H1 (cell line): ENCODE measurements around the gene GALNT4. TPM values are rescaled to one million over a fixed set of nuclear protein-coding genes. Genes with fewer than 3 reads are reported as not detected.

Source experiments
- CTCF ChIA-PET: fragments of 300-600 bp; sonication (Branson Sonifier 250); formaldehyde crosslinking; loops from one replicate; lab custom pipeline; 2021; ENCODE audit not compliant: partially characterized antibody; lab: Charles Lee
- POLR2A ChIA-PET: fragments of 300-600 bp; sonication (Branson Sonifier 250); formaldehyde crosslinking; loops from one replicate; lab custom pipeline; 2021; ENCODE audit warnings: inconsistent platforms; ENCODE audit not compliant: partially characterized antibody; lab: Charles Lee
- DNase-seq, 2 experiments: peaks; one replicate each; pipeline versions ENCODE4 v3.0.0 to v3.0.0-alpha.2; 2010 to 2022; ENCODE audit warnings: low spot score in 2 of 2, low read depth in 1 of 2, mixed read lengths in 1 of 2
- FAIRE-seq: peaks from 2 replicates; lab custom pipeline; 2011; peaks lifted over from hg19 to GRCh38; lab: Jason Lieb, UNC
- H2AFZ ChIP-seq: 2 replicates; pipeline ENCODE4 v1.8.1; 2012; ENCODE audit warnings: low read length, inconsistent platforms
- H2AK5ac ChIP-seq: 2 replicates; pipeline ENCODE4 v1.6.1; 2013; ENCODE audit warnings: low read depth, low read length
- H2BK120ac ChIP-seq: replicated peaks from 2 replicates; pipeline ENCODE3; 2013; ENCODE audit warnings: low read depth, low read length, inconsistent platforms
- H2BK12ac ChIP-seq: 2 replicates; pipeline ENCODE4 v1.6.1; 2013; ENCODE audit warnings: low read depth, low read length
- H2BK15ac ChIP-seq: 2 replicates; pipeline ENCODE4 v1.6.1; 2013; ENCODE audit warnings: low read length
- H2BK20ac ChIP-seq: 2 replicates; pipeline ENCODE4 v1.6.1; 2013; ENCODE audit warnings: low read length
- H2BK5ac ChIP-seq: 2 replicates; pipeline ENCODE4 v1.6.1; 2013; ENCODE audit warnings: low read depth, low read length
- H3K14ac ChIP-seq: 2 replicates; pipeline ENCODE4 v1.6.1; 2013; ENCODE audit warnings: inconsistent platforms; ENCODE audit not compliant: insufficient read length
- H3K18ac ChIP-seq: 2 replicates; pipeline ENCODE4 v1.6.1; 2013; ENCODE audit warnings: low read length; ENCODE audit errors: extremely low read depth
- H3K23ac ChIP-seq: 2 replicates; pipeline ENCODE4 v1.6.1; 2013; ENCODE audit warnings: inconsistent platforms; ENCODE audit not compliant: insufficient read length
- H3K23me2 ChIP-seq: 2 replicates; pipeline ENCODE4 v1.6.1; 2013; ENCODE audit warnings: low read depth, low read length
- H3K27ac ChIP-seq: 2 replicates; pipeline ENCODE4 v1.6.1; 2011; ENCODE audit warnings: low read depth, low read length, inconsistent platforms
- H3K27me3 ChIP-seq, 4 experiments: replicated peaks in 1 of 4; 1 replicate in 1 of 4; 2 replicates in 3 of 4; pipeline versions ENCODE4 v1.6.1 to v1.8.1; 2011 to 2013; ENCODE audit warnings: low read length in 3 of 4, mild to moderate bottlenecking in 3 of 4, inconsistent platforms in 2 of 4, mixed read lengths in 2 of 4, moderate library complexity in 1 of 4; ENCODE audit not compliant: control insufficient read depth in 3 of 4, insufficient read depth in 3 of 4; ENCODE audit errors: extremely low read depth in 1 of 4
- H3K36me3 ChIP-seq, 4 experiments: 2 replicates each; pipeline versions ENCODE4 v1.6.1 to v1.8.1; 2011 to 2013; ENCODE audit warnings: mild to moderate bottlenecking in 4 of 4, low read length in 3 of 4, moderate library complexity in 2 of 4, control low read depth in 1 of 4, inconsistent platforms in 1 of 4; ENCODE audit not compliant: insufficient read depth in 4 of 4, control insufficient read depth in 2 of 4
- H3K4ac ChIP-seq: replicated peaks from 2 replicates; pipeline ENCODE3; 2013; ENCODE audit warnings: low read length, low read depth, mixed read lengths, inconsistent platforms; ENCODE audit not compliant: insufficient read length
- H3K4me1 ChIP-seq, 4 experiments: replicated peaks in 1 of 4; 1 replicate in 1 of 4; 2 replicates in 3 of 4; pipeline versions ENCODE4 v1.6.1 to v1.8.1; 2011 to 2013; ENCODE audit warnings: low read length in 3 of 4, inconsistent platforms in 2 of 4, mixed read lengths in 1 of 4; ENCODE audit not compliant: insufficient read depth in 4 of 4, control insufficient read depth in 3 of 4
- H3K4me2 ChIP-seq, 2 experiments: 2 replicates each; pipeline versions ENCODE4 v1.6.1 to v1.8.1; 2011 to 2013; ENCODE audit warnings: low read depth in 2 of 2, low read length in 2 of 2, control low read depth in 1 of 2, inconsistent platforms in 1 of 2, mild to moderate bottlenecking in 1 of 2; ENCODE audit not compliant: insufficient read depth in 1 of 2
- H3K4me3 ChIP-seq, 4 experiments: fragments of 200-600, 300-600 bp in 1 of 4; sonication (generic), shearing (Covaris generic), sonication (Bioruptor Twin) in 1 of 4; 2 replicates each; pipeline versions ENCODE4 v1.5.1 to v1.8.1; 2011 to 2016; ENCODE audit warnings: low read length in 4 of 4, low read depth in 3 of 4, control low read depth in 2 of 4, inconsistent platforms in 2 of 4, mild to moderate bottlenecking in 2 of 4, mixed read lengths in 1 of 4, moderate library complexity in 1 of 4; ENCODE audit not compliant: insufficient read depth in 2 of 4; ENCODE audit errors: extremely low read depth in 1 of 4
- H3K56ac ChIP-seq: replicated peaks from 2 replicates; pipeline ENCODE3; 2013; ENCODE audit warnings: low read depth, mild to moderate bottlenecking, mixed read lengths, low read length, inconsistent platforms; ENCODE audit not compliant: insufficient read length
- H3K79me1 ChIP-seq: 2 replicates; pipeline ENCODE4 v1.6.1; 2013; ENCODE audit warnings: low read depth, low read length, control low read depth
- H3K79me2 ChIP-seq, 2 experiments: 2 replicates each; pipeline versions ENCODE4 v1.6.1 to v1.8.1; 2012 to 2013; ENCODE audit warnings: low read length in 2 of 2, mild to moderate bottlenecking in 2 of 2, inconsistent platforms in 1 of 2; ENCODE audit not compliant: insufficient read depth in 2 of 2, control insufficient read depth in 1 of 2
- H3K9ac ChIP-seq, 4 experiments: replicated peaks in 1 of 4; 1 replicate in 1 of 4; 2 replicates in 3 of 4; pipeline versions ENCODE4 v1.6.1 to v1.8.1; 2011 to 2013; ENCODE audit warnings: low read depth in 3 of 4, low read length in 3 of 4, control low read depth in 2 of 4, mild to moderate bottlenecking in 2 of 4, moderate library complexity in 2 of 4, inconsistent platforms in 1 of 4; ENCODE audit errors: extremely low read depth in 1 of 4
- H3K9me3 ChIP-seq, 2 experiments: 2 replicates each; pipeline versions ENCODE4 v1.6.1 to v1.8.1; 2012 to 2013; ENCODE audit warnings: mild to moderate bottlenecking in 2 of 2, moderate library complexity in 2 of 2, control low read depth in 1 of 2, inconsistent platforms in 1 of 2, low read depth in 1 of 2, low read length in 1 of 2, mixed read lengths in 1 of 2; ENCODE audit not compliant: insufficient read depth in 2 of 2
- H4K20me1 ChIP-seq, 2 experiments: replicated peaks in 1 of 2; 2 replicates each; pipeline versions ENCODE3 to v1.8.1; 2011 to 2013; ENCODE audit warnings: inconsistent platforms in 2 of 2, low read length in 2 of 2, mild to moderate bottlenecking in 1 of 2; ENCODE audit not compliant: insufficient read depth in 2 of 2, control insufficient read depth in 1 of 2
- H4K5ac ChIP-seq: 2 replicates; pipeline ENCODE4 v1.6.1; 2013; ENCODE audit warnings: low read length, low read depth, mixed read lengths, inconsistent platforms; ENCODE audit not compliant: insufficient read length
- H4K8ac ChIP-seq: 2 replicates; pipeline ENCODE4 v1.8.0; 2013; ENCODE audit warnings: mild to moderate bottlenecking, moderate library complexity, low read length, inconsistent platforms; ENCODE audit not compliant: insufficient read depth; ENCODE audit errors: extremely low read depth
- H4K91ac ChIP-seq: replicated peaks from 2 replicates; pipeline ENCODE3; 2013; ENCODE audit warnings: low read length, mixed read lengths, inconsistent platforms; ENCODE audit not compliant: insufficient read length
- CHD2 ChIP-seq: IDR thresholded peaks from 2 replicates; pipeline ENCODE4 v1.6.1; 2012; ENCODE audit warnings: low read length, improper control_type of control experiment
- RNF2 ChIP-seq: fragments of 200-900, 300-1000 bp; sonication (generic); IDR thresholded peaks from 2 replicates; pipeline ENCODE4 v1.7.1; 2016; ENCODE audit warnings: borderline replicate concordance, low read depth, mild to moderate bottlenecking, antibody characterized with exemption, low read length; ENCODE audit not compliant: poor library complexity, severe bottlenecking; ENCODE audit errors: missing control alignments
- WGBS, 2 experiments: shearing (Covaris generic) in 1 of 2; methylation state at CpG; one replicate each; pipeline versions ENCODE4 v1.1.6 to v1.1.7; 2013 to 2015; ENCODE audit warnings: low lambda C conversion rate in 2 of 2, mixed read lengths in 2 of 2, inconsistent platforms in 1 of 2, low coverage in 1 of 2, missing lambda C conversion rate in 1 of 2; ENCODE audit not compliant: insufficient replicate concordance in 2 of 2, insufficient coverage in 1 of 2, insufficient read length in 1 of 2; ENCODE audit errors: extremely low coverage in 1 of 2, missing lambda C conversion rate in 1 of 2; 5-methylcytosine and 5-hydroxymethylcytosine counted together
- polyA plus RNA-seq, 7 experiments: library from polyadenylated mRNA; depleted of rRNA in 3 of 7; stranded (reverse) in 5 of 7; unstranded in 2 of 7; fragments of >200 nt in 5 of 7; fragments of 200-250 nt in 2 of 7; gene quantifications; 1 replicate in 5 of 7; 2 replicates in 1 of 7; 4 replicates in 1 of 7; pipeline versions ENCODE4 v1.2.1 to v1.2.3, GENCODE V29; 2011 to 2013; ENCODE audit warnings: missing spikeins in 2 of 7, mixed read lengths in 2 of 7
- total RNA-seq: library from RNA; stranded (reverse); fragmentation: NEBNext Ultra II Directional; extraction: Animal tissue kit (Norgen Biotek cat#: 25700); gene quantifications from 2 replicates; pipeline ENCODE4 v1.2.1, GENCODE V29; 2021

Gene GALNT4
- total and polyA plus RNA-seq, 2 of the 8 experiments (the other 6 are each of a cell fraction or from before 2014, with no cell fraction given) = 0.45 to 3.3 TPM

GRCh38 chr12:89517720-89518119, 6.9 kb downstream of the GALNT4 start:
- H2BK5ac ChIP-seq = no peak overlapping the region
- H3K27me3 ChIP-seq = no peaks in the 10 kb centered on the region
- H3K27ac ChIP-seq = no peak overlapping the region
- H2BK15ac ChIP-seq = no peak overlapping the region
- H4K91ac ChIP-seq = no peak overlapping the region
- no peak overlapping the region for H4K5ac ChIP-seq
- no peak overlapping the region for H2AK5ac ChIP-seq
- no peak overlapping the region for H3K4me2 ChIP-seq
- no peak overlapping the region for H2BK12ac ChIP-seq
- H3K79me2 ChIP-seq = peaks cover 0 to 8% of the 10 kb centered on the region in 2 experiments; a peak in 1 of 4 replicates
- H2BK120ac ChIP-seq = no peak overlapping the region
- H3K9ac ChIP-seq = no peak overlapping the region
- DNase-seq (no peak), FAIRE-seq (no peak)
- H3K4me1 ChIP-seq = peaks cover 0 to 3% (median 2%) of the 10 kb centered on the region in 4 experiments; a peak in 3 of 7 replicates
- no peak overlapping the region for H3K23ac ChIP-seq
- H4K8ac ChIP-seq = no peak overlapping the region
- CTCF ChIA-PET = interaction anchor here (0.7 to 2.5 kb wide), 3 partner anchors 39 to 50 kb away, joined by 3 to 13 read pairs (median 3); no protein-coding TSS in a partner anchor
- peaks cover 0 to 3% (median 0%) of the 10 kb centered on the region in 4 experiments; a peak in 1 of 8 replicates for H3K36me3 ChIP-seq
- H3K79me1 ChIP-seq = no peaks in the 10 kb centered on the region
- no peak overlapping the region for H3K4me3 ChIP-seq
- no peak overlapping the region for H3K4ac ChIP-seq
- no peak overlapping the region for H3K14ac ChIP-seq
- no peaks in the 10 kb centered on the region for H3K23me2 ChIP-seq
- no peak overlapping the region for H2AFZ ChIP-seq
- H3K56ac ChIP-seq = no peak overlapping the region
- no peaks in the 10 kb centered on the region for H3K9me3 ChIP-seq
- no peak overlapping the region for H2BK20ac ChIP-seq
- WGBS, 2 experiments = 58% methylated on average over 3 of the region's 3 CpGs; no CpG with 5 or more reads in 1 of the 2 experiments
- no peak overlapping the region for H3K18ac ChIP-seq
- H4K20me1 ChIP-seq = no peaks in the 10 kb centered on the region
- POLR2A ChIA-PET = no interaction called here
- TF ChIP-seq CHD2 (no peak), RNF2 (no peak)
